KBM-7 (cell line): Measurements from ENCODE around the gene HNRNPA2B1.

Experiments
- DNase-seq: peaks from one replicate; pipeline ENCODE4 v3.0.0-alpha.2; 2015
- in situ Hi-C: fragments of 300-500 bp; cut with MboI; formaldehyde crosslinking; loops from 2 replicates; pipeline ENCODE4 v1.14.3; 2020; ENCODE audit warnings: low sequenced_read_pairs, low pct_unique_long_range_greater_than_20kb, mixed read lengths

The HNRNPA2B1 gene

DNA sequence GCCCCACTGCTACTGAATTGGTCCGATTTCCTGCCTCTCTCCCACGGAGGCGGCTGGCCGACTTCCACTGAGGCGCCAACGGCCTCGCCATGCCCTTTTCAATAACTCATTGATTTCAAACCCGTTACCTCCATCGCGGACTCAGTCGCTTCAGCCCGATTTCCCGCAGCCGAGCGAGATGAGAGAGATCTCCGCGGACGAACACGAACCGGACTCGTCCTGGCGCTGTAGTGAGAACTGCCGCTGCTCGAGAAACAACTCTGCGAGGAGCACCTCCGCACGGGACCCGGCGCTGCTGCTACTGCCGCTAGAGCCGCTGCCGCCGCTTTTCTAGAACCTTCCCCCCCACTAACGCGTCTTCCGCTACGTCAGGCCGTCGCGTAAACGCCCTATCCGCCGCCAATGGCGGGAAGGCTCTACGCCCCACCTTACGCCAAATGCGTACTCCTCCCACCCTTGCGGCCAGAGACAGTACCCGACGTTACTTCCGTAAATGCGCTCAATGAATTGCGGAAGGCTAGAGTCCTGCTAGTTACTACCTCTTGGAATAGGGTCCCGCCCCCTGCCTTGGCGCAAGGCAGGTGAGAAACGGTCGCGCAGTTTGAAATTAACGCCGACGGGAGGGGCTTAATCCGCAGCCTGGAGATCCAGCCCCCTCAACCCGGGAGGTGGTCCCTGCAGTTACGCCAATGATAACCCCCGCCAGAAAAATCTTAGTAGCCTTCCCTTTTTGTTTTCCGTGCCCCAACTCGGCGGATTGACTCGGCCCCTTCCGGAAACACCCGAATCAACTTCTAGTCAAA is at the start of gene HNRNPA2B1:
TSS of gene HNRNPA2B1 (minus strand) at position 303 of the 803 bp plus-strand sequence. CDS start at position 134, 169 bp downstream.
- DNase-seq: peak; percentile 99
- in situ Hi-C loops: no loop called here

DNA sequence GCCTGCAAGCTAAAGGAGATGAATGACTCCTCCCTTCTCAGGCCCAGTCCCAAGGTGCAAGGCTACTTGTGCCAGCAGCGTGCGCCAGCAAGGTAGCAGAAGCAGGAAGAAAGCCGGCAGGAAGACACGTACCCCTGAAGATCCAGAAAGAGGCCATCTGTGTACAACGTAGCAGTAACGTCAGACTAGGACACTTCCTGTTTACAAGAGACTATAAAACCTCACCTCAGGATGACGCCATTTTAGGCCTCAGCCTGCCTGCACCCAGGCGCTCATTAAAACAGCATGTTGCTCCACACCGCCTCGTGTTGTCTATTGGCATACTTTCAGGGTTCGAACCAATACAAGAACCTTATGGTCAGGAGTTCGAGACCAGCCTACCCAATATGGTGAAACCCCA is 49.7 kb upstream of the HNRNPA2B1 start:
- in situ Hi-C loops: no loop called here
- no peak for DNase-seq

DNA sequence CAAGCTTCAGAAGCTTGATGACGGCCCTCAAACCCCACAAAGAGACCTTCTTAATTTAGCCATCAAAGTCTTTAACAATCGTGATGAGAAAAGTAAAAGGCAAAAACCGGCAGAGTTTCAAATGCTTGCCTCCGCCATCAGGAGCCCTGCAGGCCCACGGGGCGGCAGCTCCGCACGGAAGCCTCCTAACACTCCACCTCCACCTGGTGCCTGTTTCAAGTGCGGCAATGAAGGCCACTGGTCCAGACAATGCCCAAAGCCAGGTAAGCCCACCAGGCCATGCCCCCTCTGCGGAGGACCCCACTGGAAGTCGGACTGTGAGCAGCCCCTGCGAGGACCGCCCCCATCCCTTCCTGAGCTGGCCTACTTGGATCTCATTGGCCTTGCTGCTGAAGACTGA is 44.6 kb upstream of the HNRNPA2B1 start:
- no peak for DNase-seq
- in situ Hi-C loops: no loop called here

DNA sequence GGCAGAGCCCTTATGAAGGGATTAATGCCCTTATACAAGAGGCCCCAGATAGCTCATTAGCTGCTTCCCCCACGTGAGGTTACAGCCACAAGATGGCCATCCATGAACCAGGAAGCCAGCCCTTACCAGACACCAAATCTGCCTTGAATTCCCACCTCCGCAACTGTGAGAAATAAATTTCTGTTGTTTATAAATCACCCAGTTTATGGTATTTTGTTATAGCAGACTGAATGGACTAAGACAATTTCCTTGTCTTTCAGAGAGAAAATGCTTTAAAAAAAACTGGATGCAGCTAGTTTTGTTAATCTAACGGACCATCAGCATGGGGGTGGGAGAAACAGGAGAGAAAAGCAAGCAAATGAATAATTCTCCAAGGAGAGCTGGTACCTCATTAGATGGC is 37.5 kb upstream of the HNRNPA2B1 start:
- in situ Hi-C loops: no loop called here
- no peak for DNase-seq

DNA sequence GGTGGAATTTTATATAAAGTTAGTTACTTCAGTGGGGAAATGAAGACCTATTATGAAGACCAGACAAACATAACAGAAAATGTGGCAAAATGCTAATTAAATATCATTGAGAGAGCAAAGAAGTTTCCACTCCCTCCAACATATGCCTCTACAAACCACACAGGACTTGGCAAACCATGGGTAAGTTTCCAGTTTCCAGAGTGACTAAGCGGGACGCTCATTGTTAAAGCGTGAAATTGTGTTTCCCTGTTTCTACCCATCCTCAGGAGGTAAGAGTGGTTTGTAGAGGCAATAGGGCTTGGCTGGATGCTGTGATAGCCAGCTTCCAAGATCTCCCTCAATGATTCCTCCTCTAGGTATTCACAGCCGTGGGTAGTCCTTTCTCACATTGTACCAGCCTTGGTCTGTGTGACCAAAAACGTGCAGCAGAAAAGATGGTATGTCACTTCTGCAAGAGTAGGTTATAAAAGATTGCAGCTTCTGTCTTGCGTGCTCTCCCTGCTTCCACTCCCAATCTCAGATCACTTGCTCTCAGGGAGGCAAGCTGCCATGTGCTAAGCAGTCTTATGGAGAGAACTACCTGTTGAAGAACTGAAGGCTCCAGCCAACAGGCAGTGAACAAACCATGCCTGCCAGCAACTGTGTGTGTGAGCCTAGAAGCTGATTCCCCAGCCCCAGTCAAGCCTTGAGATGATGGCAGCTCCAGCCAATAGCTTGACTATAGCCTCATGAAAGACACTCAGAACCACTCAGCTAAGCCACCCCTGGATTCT is 36.7 kb upstream of the HNRNPA2B1 start:
- in situ Hi-C loops: no loop called here
- no peak for DNase-seq

DNA sequence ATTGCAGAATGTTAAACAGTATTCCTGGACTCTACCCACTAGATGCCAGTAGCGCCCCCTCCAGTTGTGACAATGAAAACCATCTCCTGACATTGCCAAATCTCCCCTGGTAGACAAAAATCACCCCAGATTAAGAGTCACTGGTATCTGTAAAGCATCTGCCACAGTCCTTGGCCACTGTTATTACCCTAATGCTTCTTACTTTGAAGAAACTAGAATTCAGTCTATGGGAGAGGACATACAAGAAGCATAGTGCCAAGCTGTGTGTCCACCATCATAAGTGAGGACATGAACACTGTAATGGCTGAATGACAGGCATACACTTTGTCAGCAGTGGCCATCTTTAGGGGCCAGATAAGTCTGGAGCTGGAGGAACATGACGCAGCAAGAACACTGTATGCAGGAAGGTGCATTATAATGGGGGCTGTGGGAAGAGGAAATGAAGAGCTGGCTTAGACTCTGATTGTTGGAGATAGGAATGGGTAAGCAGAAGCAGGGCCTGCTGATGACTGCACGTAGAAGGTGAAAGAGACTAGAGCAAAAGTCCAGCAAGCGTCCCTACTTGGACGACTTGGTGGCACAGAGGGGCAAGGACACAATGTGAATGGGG is 33.5 kb upstream of the HNRNPA2B1 start:
- in situ Hi-C loops: no loop called here
- DNase-seq: peak; percentile 66

DNA sequence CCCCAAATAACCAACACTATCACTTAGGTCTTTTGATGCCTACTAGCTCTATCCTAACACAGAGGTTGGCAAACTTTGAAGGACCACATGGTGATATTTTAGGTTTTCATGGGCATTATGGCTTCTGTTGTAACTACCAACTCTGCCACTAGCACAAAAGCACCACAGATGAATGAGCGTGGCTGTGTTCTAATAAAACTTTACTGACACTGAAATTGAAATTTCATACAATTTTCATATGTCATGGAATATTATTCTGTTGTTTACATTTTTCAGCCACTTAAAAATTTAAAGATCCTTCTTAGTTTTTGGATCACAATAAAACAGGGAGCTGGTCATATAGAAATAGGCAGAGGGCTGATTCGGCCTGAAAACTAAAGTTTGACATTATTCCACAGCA is 27.4 kb upstream of the HNRNPA2B1 start:
- in situ Hi-C loops: no loop called here
- DNase-seq: no peak

DNA sequence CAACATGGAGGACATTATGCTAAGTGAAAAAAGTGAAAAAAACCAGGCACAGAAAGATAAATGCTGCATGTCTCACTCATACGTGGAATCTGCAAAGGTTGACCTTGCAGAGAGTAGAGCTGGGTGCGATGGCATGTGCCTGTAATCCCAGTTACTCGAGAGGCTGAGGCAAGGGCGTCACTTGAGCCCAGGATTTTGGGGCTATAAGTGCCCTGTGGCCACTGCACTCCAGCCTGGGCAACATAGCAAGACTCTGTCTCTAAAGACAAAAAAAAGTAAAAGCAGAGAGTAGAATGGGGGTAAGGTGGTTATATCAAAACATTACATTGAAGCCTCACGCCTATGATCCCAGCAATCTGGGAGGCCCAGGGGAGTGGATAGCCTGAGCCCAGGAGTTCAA is 23.8 kb upstream of the HNRNPA2B1 start:
- in situ Hi-C loops: no loop called here
- no peak for DNase-seq

DNA sequence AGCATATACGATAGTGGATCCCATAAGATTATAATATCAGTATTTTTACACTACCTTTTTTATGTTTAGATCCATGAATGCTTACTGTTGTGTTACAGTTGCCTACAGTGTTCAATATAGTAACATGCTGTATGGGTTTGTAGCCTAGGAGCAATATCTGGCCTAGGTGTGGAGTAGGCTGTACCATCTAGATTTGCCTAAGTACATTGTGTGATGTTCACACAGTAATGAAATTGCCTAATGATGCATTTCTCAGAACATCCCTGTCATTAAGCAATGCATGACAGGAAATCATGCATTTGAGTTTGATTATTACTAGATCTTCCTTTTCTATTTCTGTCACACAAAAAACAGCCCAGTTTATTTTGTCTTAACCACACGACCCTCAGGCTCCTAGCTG is 15.5 kb upstream of the HNRNPA2B1 start:
- DNase-seq: no peak
- in situ Hi-C loops: no loop called here

DNA sequence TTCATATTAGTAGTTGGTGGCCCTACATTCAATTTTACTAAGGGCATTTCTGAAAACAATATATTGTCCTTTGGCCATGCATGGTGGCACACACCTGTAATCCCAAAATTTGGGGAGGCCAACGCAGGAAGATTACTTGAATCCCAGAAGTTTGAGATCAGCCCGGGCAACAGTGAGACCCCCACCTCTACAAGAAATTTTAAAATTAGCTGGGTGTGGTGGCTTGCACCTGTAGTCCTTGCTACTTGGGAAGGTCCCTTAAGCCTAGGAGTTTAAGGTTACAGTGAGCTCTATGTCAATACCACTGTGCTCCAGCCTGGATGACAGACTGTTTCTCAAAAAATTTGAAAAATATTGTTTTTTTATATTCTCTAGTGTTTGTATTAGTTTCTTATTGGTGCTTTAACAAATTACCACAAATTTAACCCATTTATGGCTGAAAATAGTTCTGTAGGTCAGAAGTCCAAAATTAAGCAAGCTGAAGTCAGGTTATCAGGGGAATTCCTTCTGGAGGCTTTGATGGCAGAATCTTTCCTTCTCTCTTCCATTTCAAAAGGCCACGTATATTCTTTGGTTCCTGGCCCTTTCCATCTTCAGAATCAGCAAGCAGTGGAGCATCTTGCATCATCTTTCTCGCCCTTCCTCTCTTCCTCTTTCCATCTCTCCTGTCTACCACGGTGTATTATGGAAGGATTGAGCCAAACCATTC is 13.4 kb upstream of the HNRNPA2B1 start:
- in situ Hi-C loops: no loop called here
- peak; percentile 54 for DNase-seq

DNA sequence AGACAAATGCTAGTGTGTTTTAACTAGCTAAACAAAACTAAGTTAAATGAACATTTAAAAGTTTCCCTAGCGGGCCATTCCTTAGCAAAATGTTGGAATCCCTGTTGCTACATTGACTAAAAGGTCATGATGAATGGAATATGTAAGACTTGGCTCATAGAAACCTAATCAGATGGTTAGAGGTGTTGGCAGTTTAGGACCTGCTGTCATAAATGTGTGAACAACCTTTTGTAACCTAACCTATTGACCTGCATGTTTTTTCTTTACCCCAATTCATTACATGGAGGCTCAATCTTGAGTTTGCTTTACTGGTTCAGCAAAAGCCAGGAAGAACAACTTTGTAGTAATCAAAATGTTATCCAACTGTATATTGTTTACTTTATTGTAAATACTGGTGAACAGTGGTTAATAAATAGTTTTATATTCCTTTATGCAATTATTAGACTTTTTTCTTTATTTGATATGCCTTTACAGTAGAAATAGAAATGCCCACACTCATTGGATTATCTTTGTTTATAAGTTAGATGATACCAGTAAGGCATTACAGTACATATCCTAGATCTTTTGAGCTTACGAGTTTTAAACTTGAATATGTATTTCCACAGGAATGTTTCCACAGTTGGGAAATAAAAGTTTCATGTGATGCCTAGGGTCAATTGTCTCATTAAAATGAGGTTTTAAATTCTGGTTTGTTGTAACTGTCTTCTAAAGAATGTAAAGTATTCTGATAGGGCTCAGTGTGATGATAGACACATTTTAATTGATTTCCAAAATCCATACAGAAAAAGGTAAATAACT is 12.6 kb upstream of the HNRNPA2B1 start:
- in situ Hi-C loops: no loop called here
- DNase-seq: no peak

DNA sequence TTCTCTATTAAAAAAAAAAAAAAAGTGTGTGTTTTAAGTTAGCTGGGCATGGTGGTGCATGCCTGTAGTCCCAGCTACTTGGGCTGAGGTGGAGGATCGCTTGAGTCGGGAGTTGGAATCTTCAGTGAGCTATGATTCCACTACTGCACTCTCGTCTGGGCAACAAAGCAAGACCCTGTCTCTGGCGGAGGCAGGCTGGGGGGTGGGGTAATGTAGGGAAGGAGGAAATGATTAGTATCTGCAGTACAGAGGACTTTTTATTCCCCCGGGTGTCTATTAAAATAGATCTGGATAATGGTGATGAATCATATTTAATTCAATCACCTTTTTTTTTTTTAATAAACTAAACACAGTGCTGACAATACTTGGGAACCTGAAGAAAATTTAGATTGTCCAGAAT is 7.5 kb upstream of the HNRNPA2B1 start:
- in situ Hi-C loops: no loop called here
- no peak for DNase-seq

DNA sequence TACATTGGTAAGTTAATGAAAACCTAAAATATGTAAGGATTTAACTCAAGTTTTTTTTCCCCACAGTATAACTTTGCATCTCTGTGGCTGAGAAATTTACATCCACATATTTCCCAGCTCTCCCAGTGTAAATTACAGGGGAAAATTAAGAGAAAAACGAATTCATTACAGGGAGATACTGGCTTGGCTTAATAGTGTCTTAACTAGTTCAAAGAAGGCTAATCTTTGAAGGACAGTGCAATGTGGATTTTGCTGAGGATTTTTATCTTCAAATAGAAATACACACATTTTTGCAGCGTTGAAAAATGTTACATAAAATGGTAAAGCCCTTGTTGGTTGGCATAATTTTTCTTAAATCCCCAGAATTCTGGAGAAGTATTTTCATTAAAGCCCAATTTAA is 2.5 kb upstream of the HNRNPA2B1 start:
- DNase-seq: no peak
- in situ Hi-C loops: no loop called here

DNA sequence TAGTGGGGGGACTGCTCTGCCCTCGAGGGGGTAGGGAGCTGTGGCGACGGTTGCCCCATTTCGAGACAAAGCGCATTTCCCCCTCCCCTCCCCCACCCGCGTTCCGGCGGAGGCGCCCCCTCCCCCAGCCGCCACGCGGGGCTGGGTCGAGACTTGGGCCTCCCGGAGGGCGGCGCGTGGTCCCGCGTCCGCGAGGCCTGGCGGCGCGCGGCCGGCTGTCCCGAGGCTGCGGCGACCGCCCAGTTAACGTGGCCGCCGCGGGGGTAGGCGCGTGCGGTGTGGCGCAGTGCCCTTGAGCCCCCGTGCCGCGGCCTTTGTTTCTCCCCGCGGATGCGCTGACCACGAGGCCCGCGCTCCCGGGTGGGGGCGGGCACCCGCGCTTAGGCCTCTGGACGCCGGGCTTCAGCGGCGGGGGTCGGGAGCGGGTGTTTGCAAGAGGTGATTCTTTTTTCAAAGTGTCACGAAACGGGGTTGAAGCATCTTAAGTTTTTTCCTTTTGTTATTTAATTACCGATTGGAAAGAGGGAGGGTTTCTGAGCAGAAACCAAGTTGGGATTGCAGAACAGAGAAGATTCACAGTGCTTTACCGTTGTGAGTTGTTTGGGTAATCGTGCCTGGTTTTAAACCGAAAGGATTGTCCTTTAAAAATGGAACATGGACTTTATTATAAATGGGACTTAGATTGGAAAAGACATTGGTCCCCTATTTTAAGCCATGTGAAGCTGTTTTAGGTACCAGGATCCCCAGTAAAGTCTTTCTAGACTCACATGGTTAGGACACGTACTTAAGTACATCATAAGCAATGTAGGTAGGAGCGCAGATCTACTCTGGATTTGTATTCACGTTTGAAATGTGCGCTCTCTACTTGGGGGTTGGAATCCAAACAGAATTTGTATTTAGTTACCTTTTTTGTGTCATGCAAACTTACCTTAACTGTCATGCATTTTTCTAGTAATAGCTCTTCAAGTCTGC is 1.8 kb upstream of the HNRNPA2B1 start:
- in situ Hi-C loops: no loop called here
- peak; percentile 69 for DNase-seq

DNA sequence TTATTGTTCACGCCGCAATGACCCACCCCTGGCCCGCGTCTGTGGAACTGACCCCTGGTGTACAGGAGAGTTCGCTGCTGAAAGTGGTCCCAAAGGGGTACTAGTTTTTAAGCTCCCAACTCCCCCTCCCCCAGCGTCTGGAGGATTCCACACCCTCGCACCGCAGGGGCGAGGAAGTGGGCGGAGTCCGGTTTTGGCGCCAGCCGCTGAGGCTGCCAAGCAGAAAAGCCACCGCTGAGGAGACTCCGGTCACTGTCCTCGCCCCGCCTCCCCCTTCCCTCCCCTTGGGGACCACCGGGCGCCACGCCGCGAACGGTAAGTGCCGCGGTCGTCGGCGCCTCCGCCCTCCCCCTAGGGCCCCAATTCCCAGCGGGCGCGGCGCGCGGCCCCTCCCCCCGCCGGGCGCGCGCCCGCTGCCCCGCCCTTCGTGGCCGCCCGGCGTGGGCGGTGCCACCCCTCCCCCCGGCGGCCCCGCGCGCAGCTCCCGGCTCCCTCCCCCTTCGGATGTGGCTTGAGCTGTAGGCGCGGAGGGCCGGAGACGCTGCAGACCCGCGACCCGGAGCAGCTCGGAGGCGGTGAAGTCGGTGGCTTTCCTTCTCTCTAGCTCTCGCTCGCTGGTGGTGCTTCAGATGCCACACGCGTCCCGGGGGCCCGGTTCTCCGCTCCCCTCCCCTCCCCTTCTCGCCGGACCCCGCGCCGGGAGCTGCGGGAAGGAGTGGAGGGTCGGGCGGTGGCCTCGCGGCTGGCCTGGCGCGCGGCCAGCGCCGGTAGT is 887 bp upstream of the HNRNPA2B1 start, which contains the start of gene CBX3:
TSS of gene CBX3 (plus strand) at position 499 of the 772 bp plus-strand sequence. CDS start 1,254 bp downstream, outside the sequence.
- in situ Hi-C loops: no loop called here
- peak; percentile 96 for DNase-seq

DNA sequence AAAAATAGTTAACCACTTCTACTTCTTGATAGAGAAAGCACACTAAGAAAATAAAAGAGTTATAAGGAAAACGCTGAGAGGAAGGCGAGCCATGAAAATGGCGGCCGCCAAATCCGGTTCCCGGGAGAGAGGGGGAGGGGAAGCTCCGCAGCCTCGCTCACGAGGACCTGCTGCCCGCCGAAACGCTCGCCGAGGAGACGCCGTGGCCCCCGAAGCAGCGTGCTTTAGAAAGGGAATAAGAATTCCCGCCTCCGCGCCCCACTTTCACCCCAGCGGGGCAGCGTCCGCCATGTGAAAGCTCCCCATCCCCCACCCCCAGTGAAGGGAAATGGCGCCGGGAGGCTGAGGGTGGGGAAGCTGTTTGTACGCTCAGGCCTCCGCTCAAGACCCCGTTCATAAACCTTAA is 505 bp downstream of the HNRNPA2B1 start:
- in situ Hi-C loops: no loop called here

More for the DNA sequence above, 505 bp downstream of the HNRNPA2B1 start:
- DNase-seq: peak; percentile 82
